GM08714 (cell line): Measurements from ENCODE around the gene TAF4.
"Not testable (repeated sequence)": the region's sequence is repeated elsewhere in the genome, so short reads cannot be mapped to it uniquely, and the experiment has no call there.

ENCODE experiments used
- H3K4me3 ChIP-seq: fragments of 200-500 bp; sonication (Bioruptor generic); 2 replicates; pipeline ENCODE4 v1.5.1; 2014; ENCODE audit warnings: mild to moderate bottlenecking, low read length, inconsistent platforms
- ZNF274 ChIP-seq: IDR thresholded peaks from 2 replicates; pipeline ENCODE4 v1.6.1; 2012; ENCODE audit warnings: mild to moderate bottlenecking, low read depth, low read length

Gene TAF4

DNA sequence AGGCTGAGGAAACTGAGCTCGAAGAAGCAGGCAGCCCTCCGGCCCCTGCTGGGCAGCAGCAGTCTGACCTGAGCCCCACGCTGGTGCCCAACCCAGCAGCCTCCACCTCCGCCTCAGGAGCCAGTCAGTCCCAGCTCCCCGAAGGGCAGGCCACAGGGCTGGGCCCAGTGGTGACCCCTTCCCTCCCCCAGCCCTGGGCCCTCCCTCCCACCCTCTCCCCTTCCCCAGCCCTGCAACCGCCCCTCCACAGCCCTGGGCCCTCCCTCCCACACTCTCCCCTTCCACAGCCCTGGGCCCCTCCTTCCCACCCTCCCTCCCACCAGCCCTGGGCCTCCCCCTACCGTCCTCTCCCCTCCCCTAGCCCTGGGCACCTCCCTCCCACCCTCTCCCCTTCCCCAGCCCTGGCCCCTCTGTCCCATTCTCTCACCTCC, 115.0 kb downstream of the TAF4 start:
- H3K4me3 ChIP-seq: no peak overlapping the region
- no peak for TF ChIP-seq ZNF274

DNA sequence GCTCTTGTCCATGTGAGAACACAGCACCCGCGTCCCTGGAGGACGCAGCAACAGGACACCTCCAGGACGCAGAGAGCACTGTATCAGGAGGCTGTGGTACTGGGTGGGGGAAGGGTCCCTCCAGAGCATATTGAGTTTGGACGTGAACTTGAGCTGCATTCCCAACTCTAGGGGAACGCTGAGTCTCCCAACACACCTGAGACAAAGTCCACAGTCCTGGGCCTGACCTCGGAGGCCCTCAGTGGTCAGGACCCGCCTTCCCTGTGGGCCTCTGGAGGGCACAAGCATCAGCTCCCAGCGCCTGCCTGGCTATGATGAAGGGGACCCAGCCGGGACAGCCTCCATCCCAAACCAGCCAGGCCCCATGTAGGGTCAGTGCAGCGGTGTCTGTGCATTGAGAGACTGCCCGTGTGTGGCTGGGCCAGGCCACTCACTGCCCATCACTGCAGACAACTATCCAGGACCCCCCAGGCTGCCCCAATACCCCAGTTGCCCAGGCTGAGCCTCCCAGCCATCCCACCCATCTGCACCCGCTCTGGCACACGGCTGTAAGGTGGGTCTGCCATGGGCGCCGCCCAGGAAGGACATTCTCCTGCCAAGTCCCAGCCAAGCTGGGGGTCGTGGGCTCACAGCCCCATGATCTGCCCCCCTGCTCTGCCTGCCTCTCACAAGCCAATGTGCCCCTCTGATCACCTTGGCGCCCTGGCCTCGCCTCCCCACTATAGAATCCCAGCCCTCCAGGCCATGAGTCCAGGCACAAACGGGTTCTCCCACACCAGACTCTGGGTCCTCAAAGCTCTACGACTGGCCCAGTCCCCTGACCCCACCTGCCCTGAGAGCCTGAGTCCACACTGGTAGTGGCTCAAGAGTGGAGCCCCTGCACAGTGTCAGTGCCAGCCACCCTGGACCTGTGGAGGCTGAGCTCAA, 115.7 kb downstream of the TAF4 start:
- no peak overlapping the region for H3K4me3 ChIP-seq
- TF ChIP-seq ZNF274: no peak

DNA sequence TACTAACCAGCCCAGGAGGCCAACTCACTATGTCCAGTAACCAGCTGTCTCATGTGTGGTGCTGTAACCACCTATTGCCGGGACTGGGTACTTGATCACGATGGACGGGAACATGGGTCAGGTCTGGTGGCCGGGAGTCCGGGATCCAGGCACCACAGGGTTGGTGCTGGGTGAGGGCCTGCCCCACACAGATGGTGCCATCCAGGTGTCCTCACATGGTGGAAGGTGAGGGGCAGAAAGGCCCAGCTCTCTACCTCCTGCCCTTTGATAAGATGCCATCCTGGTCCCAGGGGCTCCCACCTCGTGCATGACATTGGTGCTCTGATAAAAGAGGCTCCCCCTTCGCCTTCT, 116.3 kb downstream of the TAF4 start:
- no peak overlapping the region for H3K4me3 ChIP-seq
- TF ChIP-seq ZNF274: no peak

DNA sequence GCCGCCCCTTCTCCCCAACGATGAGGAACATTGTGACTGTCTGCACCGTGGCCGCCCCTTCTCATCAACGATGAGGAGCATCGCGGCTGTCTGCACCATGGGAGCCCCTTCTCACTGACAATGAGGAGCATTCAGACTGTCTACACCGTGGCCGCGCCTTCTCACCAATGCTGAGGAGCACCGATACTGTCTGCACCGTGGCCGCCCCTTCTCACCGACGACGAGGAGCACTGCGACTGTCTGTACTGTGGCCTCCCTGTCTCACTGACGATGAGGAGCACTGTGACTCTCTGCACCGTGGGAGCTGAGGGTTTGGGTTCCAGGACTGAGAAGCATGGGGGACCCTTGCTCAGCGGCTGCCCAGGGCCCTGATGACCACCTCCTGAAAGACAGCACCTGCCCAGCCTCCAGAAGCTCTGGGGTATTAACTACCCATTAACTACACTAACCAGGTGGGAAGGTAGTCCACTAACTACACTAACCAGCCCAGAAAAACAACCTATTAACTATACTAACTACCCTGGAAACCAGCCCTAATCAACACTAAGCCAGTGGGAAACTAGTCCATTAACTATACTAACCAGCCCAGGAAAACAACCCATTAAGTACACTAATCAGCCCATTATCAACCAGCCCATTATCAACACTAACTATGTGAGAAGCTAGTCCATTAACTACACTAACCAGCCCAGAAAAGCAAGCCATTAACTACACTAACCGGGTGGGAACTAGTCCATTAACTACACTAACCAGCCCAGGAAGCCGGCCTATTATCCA, 116.9 kb downstream of the TAF4 start:
- H3K4me3 ChIP-seq: no peak overlapping the region
- TF ChIP-seq ZNF274: no peak

DNA sequence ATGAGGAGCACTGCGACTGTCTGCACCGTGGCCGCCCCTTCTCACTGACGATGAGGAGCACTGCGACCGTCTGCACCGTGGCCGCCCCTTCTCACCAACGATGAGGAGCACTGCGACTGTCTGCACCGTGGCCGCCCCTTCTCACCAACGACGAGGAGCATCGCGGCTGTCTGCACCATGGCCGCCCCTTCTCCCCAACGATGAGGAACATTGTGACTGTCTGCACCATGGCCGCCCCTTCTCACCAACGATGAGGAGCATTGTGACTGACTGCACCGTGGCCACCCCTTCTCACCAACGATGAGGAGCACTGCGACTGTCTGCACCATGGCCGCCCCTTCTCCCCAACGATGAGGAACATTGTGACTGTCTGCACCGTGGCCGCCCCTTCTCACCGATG, 117.6 kb downstream of the TAF4 start:
- not testable (repeated sequence) for H3K4me3 ChIP-seq

DNA sequence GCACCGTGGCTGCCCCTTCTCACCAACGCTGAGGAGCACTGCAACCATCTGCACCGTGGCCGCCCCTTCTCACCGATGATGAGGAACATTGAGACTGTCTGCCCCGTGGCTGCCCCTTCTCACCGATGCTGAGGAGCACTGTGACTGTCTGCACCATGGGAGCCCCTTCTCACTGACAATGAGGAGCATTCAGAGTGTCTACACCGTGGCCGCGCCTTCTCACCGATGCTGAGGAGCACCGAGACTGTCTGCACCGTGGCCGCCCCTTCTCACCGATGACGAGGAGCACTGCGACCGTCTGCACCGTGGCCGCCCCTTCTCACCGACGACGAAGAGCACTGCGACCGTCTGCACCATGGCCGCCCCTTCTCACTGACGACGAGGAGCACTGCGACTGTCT, 120.2 kb downstream of the TAF4 start:
- not testable (repeated sequence) for H3K4me3 ChIP-seq

DNA sequence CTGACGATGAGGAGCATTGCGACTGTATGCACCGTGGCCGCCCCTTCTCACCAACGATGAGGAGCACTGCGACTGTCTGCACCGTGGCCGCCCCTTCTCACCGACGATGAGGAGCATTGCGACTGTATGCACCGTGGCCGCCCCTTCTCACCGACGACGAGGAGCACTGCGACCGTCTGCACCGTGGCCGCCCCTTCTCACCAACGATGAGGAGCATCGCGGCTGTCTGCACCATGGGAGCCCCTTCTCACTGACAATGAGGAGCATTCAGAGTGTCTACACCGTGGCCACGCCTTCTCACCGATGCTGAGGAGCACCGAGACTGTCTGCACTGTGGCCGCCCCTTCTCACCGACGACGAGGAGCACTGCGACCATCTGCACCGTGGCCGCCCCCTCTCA, 120.7 kb downstream of the TAF4 start:
- H3K4me3 ChIP-seq: not testable (repeated sequence)

DNA sequence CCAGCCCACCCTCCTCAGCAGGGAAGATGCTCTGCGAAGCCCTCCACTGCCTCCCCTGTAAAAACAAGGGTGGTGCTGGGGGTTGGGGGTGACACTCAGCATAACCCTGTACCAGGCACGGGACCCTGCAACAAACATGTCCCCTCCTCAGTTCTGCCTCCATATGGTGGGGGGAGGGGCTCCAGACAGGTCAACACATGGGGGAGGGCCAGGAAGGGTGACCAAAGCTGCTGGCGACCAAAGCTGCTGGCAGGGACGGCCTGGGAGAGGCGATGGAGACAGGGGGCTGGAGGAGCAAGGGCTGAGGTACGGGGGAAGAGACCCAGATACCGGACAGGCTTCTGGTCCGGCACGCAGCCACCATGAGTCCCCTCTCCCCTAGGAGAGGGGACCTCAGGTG, 123.2 kb downstream of the TAF4 start:
- H3K4me3 ChIP-seq: no peak overlapping the region

DNA sequence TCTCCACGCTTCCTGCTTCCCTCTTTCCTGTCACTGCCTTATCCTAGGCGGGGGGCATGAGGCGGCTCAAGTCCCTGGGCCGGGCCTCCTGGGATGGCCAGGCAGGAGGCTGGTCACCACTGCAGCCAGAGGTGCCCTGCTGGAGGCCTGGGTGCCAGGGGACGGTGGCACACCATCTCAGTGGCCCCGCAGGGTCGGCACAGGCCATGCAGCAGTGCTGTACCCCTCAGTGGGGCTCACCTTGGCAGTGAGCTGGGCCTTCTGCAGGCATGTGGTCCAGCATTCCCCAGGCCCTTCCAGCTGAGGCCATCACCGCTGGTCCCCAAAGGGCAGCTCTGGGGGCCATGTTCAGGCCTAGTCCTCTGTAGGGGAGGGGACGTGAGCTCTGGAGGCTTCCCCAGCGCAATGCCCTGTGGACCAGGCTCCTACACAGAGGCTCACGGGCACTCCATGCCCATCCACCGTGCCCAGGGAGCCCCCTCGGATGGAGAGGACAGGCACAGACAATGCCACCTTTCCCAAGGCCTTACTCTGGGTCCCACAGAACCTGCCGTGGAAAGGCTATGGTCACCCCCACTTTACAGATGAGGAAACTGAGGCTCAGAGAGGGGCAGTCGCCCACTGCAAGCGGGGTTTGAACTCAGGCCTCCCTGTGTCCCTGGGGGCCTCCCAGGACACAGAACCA, 123.8 kb downstream of the TAF4 start:
- no peak overlapping the region for H3K4me3 ChIP-seq

More for the DNA sequence above, 123.2 kb downstream of the TAF4 start:
- TF ChIP-seq ZNF274: no peak

DNA sequence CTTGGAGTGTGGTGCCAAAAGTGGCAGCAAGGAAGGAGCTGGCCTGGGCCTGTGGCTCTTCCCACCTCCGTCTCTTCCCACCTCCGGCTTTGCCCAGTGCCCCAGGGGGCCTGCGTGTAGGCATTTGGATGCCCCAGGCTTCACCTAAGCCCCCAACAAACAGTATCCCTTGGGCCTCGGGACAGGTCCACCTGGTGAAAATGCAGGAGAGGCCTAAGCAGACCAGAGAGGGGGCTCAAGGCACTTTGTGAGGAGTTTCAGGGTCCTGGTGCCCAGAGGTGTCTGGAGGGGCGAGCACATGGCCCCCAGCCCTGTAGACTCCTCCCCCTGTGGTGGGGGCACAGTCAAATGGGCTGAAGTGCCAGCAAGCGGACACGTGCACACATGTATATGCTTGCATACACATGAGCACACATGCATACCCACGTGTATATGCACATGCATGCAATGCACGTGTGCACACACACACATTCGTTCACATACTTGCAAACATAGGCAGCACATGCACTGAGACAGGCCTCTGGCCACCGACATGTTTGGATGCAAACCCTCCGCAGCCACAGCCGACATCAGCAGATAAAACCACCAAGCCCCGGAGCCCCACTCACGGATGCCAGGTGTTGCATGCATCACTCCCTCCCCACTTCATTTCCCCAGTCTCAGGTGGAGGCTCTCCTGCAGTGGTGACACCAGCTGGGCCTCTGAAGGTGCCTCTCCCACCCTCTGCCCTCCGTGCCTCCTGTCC, 124.5 kb downstream of the TAF4 start:
- no peak for TF ChIP-seq ZNF274
- no peak overlapping the region for H3K4me3 ChIP-seq

More for the DNA sequence above, 123.8 kb downstream of the TAF4 start:
- TF ChIP-seq ZNF274: no peak

DNA sequence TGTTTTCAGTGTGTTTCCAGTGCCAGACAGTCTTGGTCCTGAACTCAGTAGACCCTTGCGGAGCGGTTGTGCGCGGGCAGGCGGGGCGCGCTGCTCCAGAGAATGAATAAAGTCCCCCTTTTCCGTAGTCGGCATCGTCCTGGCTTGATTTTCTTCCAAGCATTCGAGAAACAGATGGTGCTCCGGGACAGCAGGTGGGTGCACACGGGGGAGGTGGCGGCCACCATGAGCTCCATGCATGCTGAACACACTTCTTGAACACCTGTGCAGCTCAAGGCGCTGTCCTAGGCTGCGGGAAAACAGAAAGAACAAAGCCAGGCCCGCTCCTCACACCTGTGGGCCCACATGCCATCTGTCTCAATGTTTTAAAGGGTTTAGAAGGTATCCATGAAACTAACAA, 125.2 kb downstream of the TAF4 start:
- no peak overlapping the region for H3K4me3 ChIP-seq
- TF ChIP-seq ZNF274: no peak

DNA sequence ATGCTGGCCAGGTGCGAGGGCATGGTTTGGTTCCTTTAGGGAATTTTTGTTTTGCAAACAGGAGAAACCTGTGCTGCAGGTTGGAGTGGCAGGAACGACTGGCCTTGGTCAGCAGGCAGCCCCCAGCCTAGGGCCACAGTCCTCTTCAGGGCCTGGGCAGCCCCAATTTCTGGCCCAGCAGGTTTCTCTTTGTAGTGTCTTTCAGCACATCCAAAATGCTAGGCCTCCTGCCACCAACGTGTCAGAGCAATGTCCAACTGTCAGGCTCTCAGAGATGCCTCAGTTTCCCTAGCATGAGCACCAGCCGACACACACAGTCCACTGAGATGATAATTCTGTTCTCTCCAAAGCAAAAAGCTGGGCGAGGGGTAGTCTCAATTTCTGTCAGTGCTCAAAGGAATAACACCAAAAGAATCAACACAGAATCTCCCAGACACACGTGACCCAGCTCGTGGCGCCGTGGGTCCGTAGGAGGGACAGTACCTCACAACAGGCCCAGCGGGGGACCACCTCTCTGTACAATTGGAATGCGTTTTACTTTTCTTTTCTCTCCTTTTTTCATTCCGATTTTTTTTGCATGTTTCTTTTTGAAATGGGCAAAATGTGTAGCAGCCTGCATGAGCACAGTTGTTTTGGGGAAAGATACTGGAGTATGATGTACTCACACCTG, 125.9 kb downstream of the TAF4 start:
- H3K4me3 ChIP-seq: no peak overlapping the region
- no peak for TF ChIP-seq ZNF274

DNA sequence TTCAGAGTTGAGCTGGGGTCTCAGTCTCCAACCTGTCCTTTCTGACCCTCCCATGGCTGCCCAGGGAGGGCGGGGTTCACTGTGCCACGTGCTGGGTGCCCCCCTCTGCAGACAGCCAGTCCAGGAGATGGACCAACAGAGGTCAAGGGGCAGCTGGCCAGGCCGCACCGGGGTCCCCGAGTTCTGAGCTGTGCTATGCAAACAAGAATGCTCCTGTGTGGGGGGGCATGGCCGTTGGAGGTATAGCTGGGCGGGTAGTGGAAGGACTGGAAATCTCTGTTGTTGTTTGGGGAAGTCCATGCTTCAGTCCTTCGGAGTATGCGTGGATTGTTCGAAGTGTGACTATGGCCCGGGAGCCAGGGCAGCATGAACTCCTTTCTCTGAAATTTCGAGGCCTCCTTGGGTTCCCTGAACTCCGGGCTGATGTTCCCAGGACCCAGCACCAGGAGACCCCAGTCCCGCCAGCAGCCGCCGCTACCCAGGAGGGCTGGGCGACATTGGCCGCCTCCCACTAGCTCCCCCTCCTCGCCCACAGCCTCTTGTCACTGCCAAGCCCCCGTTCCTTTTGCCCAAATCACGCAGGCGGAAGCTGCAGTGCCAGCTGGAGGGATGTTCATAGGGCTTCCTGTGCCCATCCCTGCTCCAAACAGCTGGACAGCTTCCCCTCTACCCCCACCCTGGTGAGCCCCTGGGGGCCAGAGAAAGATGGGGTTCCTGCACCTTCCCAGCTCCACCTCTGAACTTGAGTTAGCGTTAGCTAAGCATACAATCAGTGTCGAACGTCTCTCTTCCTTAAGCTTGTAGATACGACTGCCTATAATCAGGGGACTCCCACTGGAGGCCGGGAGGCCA, 126.6 kb downstream of the TAF4 start:
- no peak for TF ChIP-seq ZNF274
- no peak overlapping the region for H3K4me3 ChIP-seq
